ENCODE measurements around the gene TCHP.

DNA sequence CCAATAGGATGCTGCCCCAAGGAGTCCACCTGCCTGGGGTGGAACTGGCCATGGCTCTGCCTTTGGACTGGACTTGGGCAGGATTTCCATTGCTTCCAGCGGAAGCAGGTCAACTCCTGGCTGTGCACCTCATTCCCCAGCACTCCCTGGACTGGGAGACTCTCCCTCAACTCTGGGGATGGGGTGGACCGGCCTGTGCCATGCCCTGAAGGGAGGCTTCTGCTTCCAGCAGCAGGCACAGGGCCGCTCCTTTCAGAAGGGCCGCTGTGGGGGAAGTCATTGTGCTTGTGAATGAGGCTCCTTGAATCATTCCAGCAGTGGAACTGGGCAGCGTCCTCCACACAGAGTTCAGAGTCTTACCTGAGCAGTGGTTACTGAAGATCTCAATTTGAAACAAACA is 23.0 kb downstream of the TCHP start:
- no peak for TF ChIP-seq POLR2A (IDR thresholded peaks at IDR 0.05)
- TF ChIP-seq, protein P1, sequence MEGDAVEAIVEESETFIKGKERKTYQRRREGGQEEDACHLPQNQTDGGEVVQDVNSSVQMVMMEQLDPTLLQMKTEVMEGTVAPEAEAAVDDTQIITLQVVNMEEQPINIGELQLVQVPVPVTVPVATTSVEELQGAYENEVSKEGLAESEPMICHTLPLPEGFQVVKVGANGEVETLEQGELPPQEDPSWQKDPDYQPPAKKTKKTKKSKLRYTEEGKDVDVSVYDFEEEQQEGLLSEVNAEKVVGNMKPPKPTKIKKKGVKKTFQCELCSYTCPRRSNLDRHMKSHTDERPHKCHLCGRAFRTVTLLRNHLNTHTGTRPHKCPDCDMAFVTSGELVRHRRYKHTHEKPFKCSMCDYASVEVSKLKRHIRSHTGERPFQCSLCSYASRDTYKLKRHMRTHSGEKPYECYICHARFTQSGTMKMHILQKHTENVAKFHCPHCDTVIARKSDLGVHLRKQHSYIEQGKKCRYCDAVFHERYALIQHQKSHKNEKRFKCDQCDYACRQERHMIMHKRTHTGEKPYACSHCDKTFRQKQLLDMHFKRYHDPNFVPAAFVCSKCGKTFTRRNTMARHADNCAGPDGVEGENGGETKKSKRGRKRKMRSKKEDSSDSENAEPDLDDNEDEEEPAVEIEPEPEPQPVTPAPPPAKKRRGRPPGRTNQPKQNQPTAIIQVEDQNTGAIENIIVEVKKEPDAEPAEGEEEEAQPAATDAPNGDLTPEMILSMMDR (IDR thresholded peaks at IDR 0.05): no peak

Measured in Peyer's patch (tissue), 4 donors.